Colonic mucosa (tissue), 4 donors: Measurements from ENCODE around the gene NBL1. TPM values are rescaled to one million over a fixed set of nuclear protein-coding genes. Genes with fewer than 3 reads are reported as not detected.

Source experiments
- DNase-seq: peaks from one replicate; pipeline ENCODE4 v3.0.0-alpha.2; 2020
- H3K27ac ChIP-seq: fragments of 200-600 bp; one replicate; pipeline ENCODE4 v1.8.0; 2021
- H3K27me3 ChIP-seq: fragments of 200-600 bp; one replicate; pipeline ENCODE4 v1.8.0; 2021
- H3K36me3 ChIP-seq: fragments of 200-600 bp; one replicate; pipeline ENCODE4 v1.8.0; 2021
- H3K4me1 ChIP-seq: fragments of 200-600 bp; one replicate; pipeline ENCODE4 v1.8.0; 2021; ENCODE audit warnings: mild to moderate bottlenecking
- H3K4me3 ChIP-seq: fragments of 200-600 bp; one replicate; pipeline ENCODE4 v1.8.0; 2021
- H3K9ac ChIP-seq, 2 donors: one replicate each; pipeline ENCODE4 v1.7.0; 2013; ENCODE audit warnings: control low read depth in 2 of 2, low read depth in 2 of 2, low read length in 2 of 2
- H3K9me3 ChIP-seq: fragments of 200-600 bp; one replicate; pipeline ENCODE4 v1.8.0; 2021
- intact Hi-C: fragments of 100-400 bp; cut with DNase I; formaldehyde crosslinking; loops from one replicate; pipeline ENCODE4 v1.14.1; 2022
- total RNA-seq, 2 donors: library from RNA; stranded (reverse); fragmentation: NEBNext Ultra II Directional in 1 of 2; extraction: Animal tissue kit (Norgen Biotek cat#: 25700) in 1 of 2; gene quantifications; one replicate each; pipeline ENCODE4 v1.2.1, GENCODE V29; 2021
- TF ChIP-seq, protein P1 (sequence below): fragments of 200-600 bp; IDR thresholded peaks from one replicate; pipeline ENCODE4 v1.8.0; 2022; ENCODE audit warnings: antibody characterized with exemption, mild to moderate bottlenecking
- donor health status: healthy.
- donor health status: DM: no; HTN: no; CAD: no.
- donor health status: DM: no; HTN: no; CAD: no.

The NBL1 gene
- total RNA-seq, 2 donors from 2014 or later: 340 to 393 TPM

DNA sequence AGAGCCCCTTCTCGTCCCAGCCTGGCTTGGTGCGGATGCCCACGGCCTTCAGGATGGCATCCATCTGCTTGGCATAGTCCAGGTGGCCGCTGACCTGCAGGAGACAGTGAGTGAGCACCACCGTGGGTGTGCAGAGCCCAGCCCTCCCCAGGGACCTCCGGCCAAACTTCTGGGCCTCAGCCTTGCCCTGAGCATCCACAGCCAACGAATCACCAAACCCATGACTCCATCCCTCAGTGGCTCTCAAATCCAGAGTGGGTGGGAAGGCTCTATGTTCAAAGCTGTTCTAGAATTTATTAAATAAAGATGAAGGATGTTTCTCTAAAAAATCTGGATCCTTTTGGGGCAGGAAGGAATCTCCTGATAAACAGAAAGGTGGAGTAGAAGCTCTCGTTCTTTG, 39.2 kb downstream of the NBL1 start:
- Histone ChIP-seq H3K9me3 (no peaks in the 10 kb centered on the region), H3K9ac (no peak overlapping the region), H3K27ac (no peak overlapping the region), H3K27me3 (no peaks in the 10 kb centered on the region), H3K4me3 (no peak overlapping the region), H3K36me3 (no peaks in the 10 kb centered on the region), H3K4me1 (no peaks in the 10 kb centered on the region)
- TF ChIP-seq, protein P1, sequence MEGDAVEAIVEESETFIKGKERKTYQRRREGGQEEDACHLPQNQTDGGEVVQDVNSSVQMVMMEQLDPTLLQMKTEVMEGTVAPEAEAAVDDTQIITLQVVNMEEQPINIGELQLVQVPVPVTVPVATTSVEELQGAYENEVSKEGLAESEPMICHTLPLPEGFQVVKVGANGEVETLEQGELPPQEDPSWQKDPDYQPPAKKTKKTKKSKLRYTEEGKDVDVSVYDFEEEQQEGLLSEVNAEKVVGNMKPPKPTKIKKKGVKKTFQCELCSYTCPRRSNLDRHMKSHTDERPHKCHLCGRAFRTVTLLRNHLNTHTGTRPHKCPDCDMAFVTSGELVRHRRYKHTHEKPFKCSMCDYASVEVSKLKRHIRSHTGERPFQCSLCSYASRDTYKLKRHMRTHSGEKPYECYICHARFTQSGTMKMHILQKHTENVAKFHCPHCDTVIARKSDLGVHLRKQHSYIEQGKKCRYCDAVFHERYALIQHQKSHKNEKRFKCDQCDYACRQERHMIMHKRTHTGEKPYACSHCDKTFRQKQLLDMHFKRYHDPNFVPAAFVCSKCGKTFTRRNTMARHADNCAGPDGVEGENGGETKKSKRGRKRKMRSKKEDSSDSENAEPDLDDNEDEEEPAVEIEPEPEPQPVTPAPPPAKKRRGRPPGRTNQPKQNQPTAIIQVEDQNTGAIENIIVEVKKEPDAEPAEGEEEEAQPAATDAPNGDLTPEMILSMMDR: no peak
- intact Hi-C loops: no loop called here
- no peak for DNase-seq

DNA sequence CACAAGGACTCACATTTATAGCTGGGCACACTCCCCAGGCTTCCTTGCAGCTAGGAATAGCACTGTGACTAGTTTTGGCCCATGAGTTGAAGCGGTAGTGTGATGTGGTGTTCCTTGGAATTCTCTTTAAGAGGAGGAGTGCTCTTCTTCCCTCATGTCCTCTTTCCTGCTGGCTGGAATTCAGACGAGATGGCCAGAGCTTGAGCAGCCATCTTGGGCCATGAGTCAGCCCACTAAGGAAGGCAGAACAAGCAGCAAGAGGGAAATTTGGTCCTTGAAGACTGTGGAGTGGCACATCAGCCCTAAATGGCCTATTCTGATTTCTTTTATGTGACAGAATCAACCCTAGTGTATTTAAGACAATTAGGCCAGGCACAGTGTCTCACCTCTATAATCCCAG, 40.6 kb downstream of the NBL1 start:
- H3K27ac ChIP-seq: no peak overlapping the region
- H3K4me3 ChIP-seq: no peak overlapping the region
- no peaks in the 10 kb centered on the region for H3K9me3 ChIP-seq

DNA sequence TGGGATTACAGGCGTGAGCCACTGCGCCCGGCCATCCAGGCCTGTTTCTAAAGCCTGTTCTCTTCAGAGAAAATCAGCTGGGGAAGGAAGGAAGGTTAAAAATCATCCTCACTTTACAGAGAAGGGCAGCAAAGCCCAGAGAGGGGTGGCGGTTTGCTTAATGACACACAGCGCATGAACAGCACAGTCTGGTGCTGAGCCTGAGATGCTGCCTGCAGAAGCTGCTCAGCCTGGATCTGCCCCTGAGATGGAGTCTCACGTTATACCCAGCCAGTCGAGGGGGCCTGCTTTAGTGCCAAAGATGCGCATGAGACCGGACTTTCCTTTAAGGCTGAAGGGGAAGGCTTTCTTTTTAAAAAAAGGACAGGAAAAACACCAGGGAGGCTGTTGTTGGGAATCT, 41.9 kb downstream of the NBL1 start:
- DNase-seq: no peak
- H3K27ac ChIP-seq: no peak overlapping the region
- no peaks in the 10 kb centered on the region for H3K9me3 ChIP-seq
- no peaks in the 10 kb centered on the region for H3K4me1 ChIP-seq
- no peaks in the 10 kb centered on the region for H3K36me3 ChIP-seq
- TF ChIP-seq, protein P1: no peak
- no peak overlapping the region for H3K4me3 ChIP-seq
- H3K27me3 ChIP-seq: no peaks in the 10 kb centered on the region
- no peak overlapping the region for H3K9ac ChIP-seq
- intact Hi-C loops: no loop called here

More for the DNA sequence above, 40.6 kb downstream of the NBL1 start:
- no peak for DNase-seq
- no peaks in the 10 kb centered on the region for H3K27me3 ChIP-seq
- no peaks in the 10 kb centered on the region for H3K4me1 ChIP-seq
- no peaks in the 10 kb centered on the region for H3K36me3 ChIP-seq
- intact Hi-C loops: no loop called here
- TF ChIP-seq, protein P1: no peak
- H3K9ac ChIP-seq: no peak overlapping the region

DNA sequence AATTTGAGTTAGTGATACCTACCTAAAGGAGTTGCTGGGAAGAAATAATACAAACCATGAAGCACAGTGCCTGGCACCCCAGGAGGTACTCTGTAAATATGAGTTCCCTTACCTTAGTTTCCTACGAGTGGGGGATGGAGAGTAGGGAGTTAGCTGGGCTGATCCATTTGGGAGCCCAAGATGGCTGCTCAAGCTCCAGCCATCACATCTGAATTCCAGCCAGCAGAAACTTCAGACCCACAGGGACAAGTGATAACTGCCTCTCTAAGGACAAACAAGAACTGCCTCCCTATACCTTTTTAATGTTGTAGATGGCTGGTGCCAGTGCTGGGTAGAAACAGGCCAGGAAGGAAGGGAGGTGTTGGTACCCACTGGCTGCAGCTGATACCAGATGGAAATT, 43.3 kb downstream of the NBL1 start:
- H3K4me3 ChIP-seq: no peak overlapping the region
- intact Hi-C loops: no loop called here
- H3K27me3 ChIP-seq: no peaks in the 10 kb centered on the region
- no peaks in the 10 kb centered on the region for H3K36me3 ChIP-seq
- no peak overlapping the region for H3K27ac ChIP-seq
- TF ChIP-seq, protein P1: no peak
- no peaks in the 10 kb centered on the region for H3K4me1 ChIP-seq
- no peak for DNase-seq
- H3K9me3 ChIP-seq: no peaks in the 10 kb centered on the region
- H3K9ac ChIP-seq: no peak overlapping the region

DNA sequence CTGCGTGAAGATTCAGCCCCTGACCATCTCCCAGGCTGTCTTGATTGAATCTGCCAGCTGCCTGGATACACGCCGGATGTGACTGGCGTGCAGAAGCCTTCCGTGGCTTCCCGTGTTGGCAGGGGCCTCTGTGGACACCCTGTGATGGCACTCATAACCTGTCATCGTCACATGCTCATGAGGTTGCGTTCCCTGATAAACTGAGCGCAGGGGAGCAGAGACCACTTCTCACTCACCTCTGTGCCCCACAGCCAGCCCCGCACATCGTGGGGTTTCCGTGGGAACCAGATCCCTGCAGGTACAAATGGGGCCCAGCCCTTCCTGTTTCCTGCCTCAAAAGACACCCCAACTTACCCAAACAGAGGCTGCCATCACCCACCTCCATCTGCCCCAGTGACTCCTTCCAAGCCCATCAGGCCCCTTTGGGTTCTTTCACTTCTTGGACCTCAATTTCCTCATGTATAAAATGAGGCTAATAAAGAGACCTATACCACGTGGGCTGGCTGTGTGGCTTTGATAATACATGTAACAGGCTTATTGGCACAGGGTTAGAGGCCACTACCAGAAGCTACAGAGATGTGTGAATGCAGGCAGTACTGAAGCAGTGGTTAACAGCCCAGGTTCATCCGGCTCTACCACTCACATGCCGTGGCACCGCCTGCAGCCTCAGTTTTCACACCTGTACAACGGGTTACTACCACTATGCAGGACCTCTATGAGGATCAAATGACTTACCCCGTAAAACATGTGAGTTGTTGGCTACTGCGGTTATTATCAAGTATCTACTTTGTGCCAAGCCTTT, 44.1 kb downstream of the NBL1 start:
- no peaks in the 10 kb centered on the region for H3K36me3 ChIP-seq

More for the DNA sequence above, 44.1 kb downstream of the NBL1 start:
- no peak for DNase-seq
- Histone ChIP-seq H3K9ac (no peak overlapping the region), H3K27me3 (no peaks in the 10 kb centered on the region), H3K4me3 (no peak overlapping the region), H3K9me3 (no peaks in the 10 kb centered on the region), H3K4me1 (no peaks in the 10 kb centered on the region), H3K27ac (no peak overlapping the region)
- TF ChIP-seq, protein P1: no peak
- intact Hi-C loops: no loop called here
